CD4-positive, alpha-beta T cell treated with Interleukin-15 for 1 hour (primary cell): ENCODE measurements around the gene TBRG4.

ENCODE experiments used
- DNase-seq: peaks from one replicate; pipeline ENCODE4 v3.0.0-alpha.2; 2020

Gene TBRG4

GRCh38 chr7:45050198-45050597, 61.3 kb downstream of the TBRG4 start:
- no peak for DNase-seq
